Spinal cord (tissue), 4 donors: Measurements from ENCODE around the gene STIMATE. TPM values are rescaled to one million over a fixed set of nuclear protein-coding genes. Genes with fewer than 3 reads are reported as not detected.

Source experiments
- polyA plus RNA-seq, 2 donors: library from polyadenylated mRNA; unstranded; fragments of 120-200 nt; gene quantifications; one replicate each; pipeline ENCODE4 v1.2.1, GENCODE V29; 2013; ENCODE audit not compliant: insufficient read length in 2 of 2
- small RNA-seq: library from RNA; depleted of rRNA; stranded (forward); fragments of <200 nt; gene quantifications from one replicate; pipeline ENCODE3, GENCODE V24; 2014; ENCODE audit warnings: low replicate concordance
- total RNA-seq, 2 donors: library from RNA; depleted of rRNA in 1 of 2; stranded (reverse); fragments of 120-200 nt in 1 of 2; fragments of >200 nt in 1 of 2; gene quantifications; one replicate each; pipeline versions ENCODE4 v1.2.3 to v1.2.4, GENCODE V29; 2013 to 2014

Gene STIMATE
- total and polyA plus RNA-seq, 4 donors: 16.3 to 65.6 (median 22.2) TPM

Small RNAs within 50 kb of the gene (small RNA-seq; reads per million reads assigned to genes)
- not detected for gene MIR8064
- gene MUSTN1: not detected

Other genes starting within 250 kb of the STIMATE start
- gene PBRM1, start 211.6 kb downstream of the STIMATE start, total RNA-seq: 100 to 1,000 TPM in 1 of 2 donors, 10 to 100 TPM in 1; 71.9 to 105 TPM
- 10 to 100 TPM; 35.9 to 46.9 TPM for gene PBRM1, start 211.6 kb downstream of the STIMATE start, polyA plus RNA-seq
- 10 to 100 TPM; 63.7 to 74.7 TPM for gene GNL3, start 211.5 kb downstream of the STIMATE start, total RNA-seq
- 10 to 100 TPM; 65.0 to 75.6 TPM for gene GNL3, start 211.5 kb downstream of the STIMATE start, polyA plus RNA-seq
- 100 to 1,000 TPM in 1 of 2 donors, 10 to 100 TPM in 1; 96.0 to 114 TPM for gene GLT8D1, start 191.8 kb downstream of the STIMATE start, total RNA-seq
- gene GLT8D1, start 191.8 kb downstream of the STIMATE start, polyA plus RNA-seq: 100 to 1,000 TPM; 102 to 104 TPM
- 10 to 100 TPM; 56.0 to 82.0 TPM for gene SPCS1, start 191.4 kb downstream of the STIMATE start, total RNA-seq
- 100 to 1,000 TPM; 148 to 150 TPM for gene SPCS1, start 191.4 kb downstream of the STIMATE start, polyA plus RNA-seq
- gene NEK4, start 126.6 kb downstream of the STIMATE start, total RNA-seq: 10 to 100 TPM; 41.4 to 47.3 TPM
- gene NEK4, start 126.6 kb downstream of the STIMATE start, polyA plus RNA-seq: 10 to 100 TPM; 30.8 to 35.4 TPM
- gene ITIH1, start 119.9 kb downstream of the STIMATE start, total RNA-seq: under 1 TPM in 1 of 2 donors, not detected in 1; 0.44 TPM
- gene ITIH1, start 119.9 kb downstream of the STIMATE start, polyA plus RNA-seq: under 1 TPM in 1 of 2 donors, not detected in 1; 0.15 TPM
- 1 to 10 TPM; 2.0 to 4.0 TPM for gene ITIH3, start 102.8 kb downstream of the STIMATE start, total RNA-seq
- gene ITIH3, start 102.8 kb downstream of the STIMATE start, polyA plus RNA-seq: 1 to 10 TPM in 1 of 2 donors, under 1 TPM in 1; 0.92 to 6.2 TPM
- gene ITIH4, start 66.9 kb downstream of the STIMATE start, total RNA-seq: 10 to 100 TPM; 11.2 to 41.9 TPM
- gene ITIH4, start 66.9 kb downstream of the STIMATE start, polyA plus RNA-seq: 10 to 100 TPM in 1 of 2 donors, 1 to 10 TPM in 1; 6.4 to 28.9 TPM
- 100 to 1,000 TPM in 1 of 2 donors, 1 to 10 TPM in 1; 4.5 to 189 TPM for gene MUSTN1, start 62.5 kb downstream of the STIMATE start, total RNA-seq
- gene MUSTN1, start 62.5 kb downstream of the STIMATE start, polyA plus RNA-seq: 10 to 100 TPM in 1 of 2 donors, under 1 TPM in 1; 0.65 to 14.2 TPM
- gene SFMBT1, start 148.5 kb upstream of the STIMATE start, total RNA-seq: 10 to 100 TPM; 14.9 to 16.9 TPM
- 10 to 100 TPM; 10.0 to 10.9 TPM for gene SFMBT1, start 148.5 kb upstream of the STIMATE start, polyA plus RNA-seq
- gene RFT1, start 232.9 kb upstream of the STIMATE start, total RNA-seq: 10 to 100 TPM; 10.8 to 13.4 TPM
- gene RFT1, start 232.9 kb upstream of the STIMATE start, polyA plus RNA-seq: 10 to 100 TPM; 16.1 to 18.3 TPM